NCI-H2196 treated with DMSO at 0.1 percent for 48 hours (cell line): ENCODE data around the gene MYO18A.
A peak's percentile ranks its signal among the peaks of the same experiment; 100 is the strongest.

Experiments used
- DNase-seq: peaks from one replicate; lab custom pipeline; 2025; ENCODE audit not compliant: unreplicated experiment; lab: John Stamatoyannopoulos, UW

Gene MYO18A

DNA sequence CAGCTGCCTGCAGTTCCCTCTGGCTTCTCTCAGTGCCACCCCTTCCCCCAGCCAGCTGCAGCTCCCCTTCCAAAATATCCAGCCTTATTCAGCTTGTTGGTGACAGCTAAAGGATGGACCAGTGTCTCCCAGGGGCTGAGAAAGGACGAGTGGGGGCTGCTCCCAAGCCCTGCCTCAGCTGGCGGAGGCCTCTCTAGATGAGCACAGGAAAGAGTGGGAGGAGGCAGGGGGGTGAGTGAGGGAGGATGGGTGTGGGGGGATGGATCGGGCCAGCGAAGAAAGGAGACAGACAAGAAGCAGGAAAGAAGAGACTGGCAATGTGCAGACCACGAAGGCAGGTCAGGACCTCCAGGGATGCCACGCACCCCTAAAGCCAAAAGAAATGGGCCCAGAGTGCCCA, 119.7 kb downstream of the MYO18A start:
- no peak for DNase-seq

DNA sequence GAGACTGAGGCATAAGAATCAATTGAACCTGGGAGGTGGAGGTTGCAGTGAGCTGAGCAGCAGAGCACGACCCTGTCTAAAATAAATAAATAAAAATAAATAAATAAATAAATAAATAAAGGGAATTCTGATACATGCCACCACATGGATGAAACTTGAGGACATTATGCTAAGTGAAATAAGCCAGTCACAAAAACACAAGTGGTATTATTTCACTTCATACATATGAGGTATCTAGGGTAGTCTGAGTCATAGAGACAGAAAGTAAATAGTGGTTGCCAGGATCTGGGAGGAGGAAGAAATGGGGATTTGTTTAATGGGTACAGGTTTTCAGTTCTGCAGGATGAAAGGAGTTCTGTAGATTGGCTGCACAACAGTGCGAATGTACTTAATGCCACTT, 120.9 kb downstream of the MYO18A start:
- DNase-seq: no peak

- DNase-seq: no peak
Measured at GRCh38 chr17:29058391-29058790, 121.8 kb downstream of the MYO18A start.

DNA sequence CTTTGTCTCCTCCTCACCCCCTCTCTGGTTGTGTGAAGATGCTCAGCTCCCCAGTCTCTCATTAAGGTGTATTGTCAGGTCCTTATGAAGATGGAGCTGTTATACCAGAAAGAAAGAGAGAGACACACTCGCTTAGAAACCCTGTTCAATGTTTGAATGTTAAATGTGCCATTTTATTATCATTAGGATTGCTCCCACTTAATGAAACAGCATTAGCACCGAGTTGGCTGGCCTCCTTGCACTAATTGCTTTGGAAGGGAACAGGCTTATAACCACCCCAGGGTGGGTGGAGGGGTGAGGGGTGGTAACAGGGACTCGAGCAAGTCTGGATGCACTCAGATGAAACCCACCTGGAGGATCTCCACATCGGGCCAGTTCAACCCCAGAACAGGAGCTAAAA, 122.8 kb downstream of the MYO18A start:
- DNase-seq: no peak

GRCh38 chr17:29054835-29055234, 125.4 kb downstream of the MYO18A start:
- no peak for DNase-seq

DNA sequence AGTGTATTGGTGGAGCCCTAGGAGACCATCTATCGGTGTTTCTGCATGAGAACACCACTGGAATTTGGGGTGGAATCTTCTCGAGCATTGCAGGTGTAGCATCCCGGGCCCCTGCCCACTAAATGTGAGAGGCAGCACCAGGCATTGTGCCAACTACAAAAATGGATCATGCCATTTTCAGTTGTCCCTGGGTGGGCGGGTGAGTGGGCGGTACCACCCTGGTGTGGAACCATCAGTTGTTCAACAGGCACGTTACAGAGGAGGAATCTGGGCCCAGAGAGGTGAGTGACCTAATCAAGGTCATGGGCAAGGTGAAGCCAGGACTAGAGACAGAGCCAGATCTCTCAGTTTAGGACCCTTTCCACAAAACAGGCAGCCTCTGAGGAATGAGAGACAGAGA, 128.5 kb downstream of the MYO18A start:
- no peak for DNase-seq

GRCh38 chr17:29051194-29051593, 129.0 kb downstream of the MYO18A start:
- DNase-seq: no peak

GRCh38 chr17:29050176-29050575, 130.0 kb downstream of the MYO18A start:
- no peak for DNase-seq

DNA sequence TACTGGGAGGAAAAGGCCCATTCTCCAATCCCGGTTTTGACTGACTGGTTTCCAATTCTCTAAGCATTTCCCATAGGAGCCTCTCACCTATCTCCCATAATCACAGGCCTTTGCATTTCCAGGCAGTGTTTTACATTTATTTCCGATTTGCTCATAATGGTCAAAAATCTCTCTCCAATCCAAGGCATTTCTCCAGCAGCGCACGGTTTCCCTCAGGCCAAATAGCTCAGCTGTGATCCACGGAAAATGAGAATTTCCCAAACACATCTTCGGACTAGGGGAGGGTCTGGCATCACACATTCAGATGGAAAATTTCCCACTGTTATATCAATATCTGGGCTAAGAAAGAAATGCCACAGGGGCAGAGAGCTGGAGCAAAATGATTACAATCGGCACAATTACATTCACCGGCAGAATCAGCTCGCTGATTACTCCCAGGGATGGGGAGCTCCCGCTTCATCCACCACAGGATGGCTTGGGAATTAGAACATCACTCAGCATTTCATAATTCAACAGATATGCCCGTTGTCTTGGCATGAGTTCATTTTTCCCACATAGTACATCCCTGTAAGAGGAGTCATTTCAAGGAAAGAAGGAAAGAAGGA, 130.6 kb downstream of the MYO18A start:
- DNase-seq: no peak

- no peak for DNase-seq
Measured at GRCh38 chr17:29048440-29049368, 131.5 kb downstream of the MYO18A start.

- DNase-seq: no peak
Measured at GRCh38 chr17:29046473-29046839, 133.7 kb downstream of the MYO18A start.

- no peak for DNase-seq
Measured at GRCh38 chr17:29045734-29046472, 134.3 kb downstream of the MYO18A start.

- no peak for DNase-seq
Measured at GRCh38 chr17:29045026-29045425, 135.2 kb downstream of the MYO18A start.

DNA sequence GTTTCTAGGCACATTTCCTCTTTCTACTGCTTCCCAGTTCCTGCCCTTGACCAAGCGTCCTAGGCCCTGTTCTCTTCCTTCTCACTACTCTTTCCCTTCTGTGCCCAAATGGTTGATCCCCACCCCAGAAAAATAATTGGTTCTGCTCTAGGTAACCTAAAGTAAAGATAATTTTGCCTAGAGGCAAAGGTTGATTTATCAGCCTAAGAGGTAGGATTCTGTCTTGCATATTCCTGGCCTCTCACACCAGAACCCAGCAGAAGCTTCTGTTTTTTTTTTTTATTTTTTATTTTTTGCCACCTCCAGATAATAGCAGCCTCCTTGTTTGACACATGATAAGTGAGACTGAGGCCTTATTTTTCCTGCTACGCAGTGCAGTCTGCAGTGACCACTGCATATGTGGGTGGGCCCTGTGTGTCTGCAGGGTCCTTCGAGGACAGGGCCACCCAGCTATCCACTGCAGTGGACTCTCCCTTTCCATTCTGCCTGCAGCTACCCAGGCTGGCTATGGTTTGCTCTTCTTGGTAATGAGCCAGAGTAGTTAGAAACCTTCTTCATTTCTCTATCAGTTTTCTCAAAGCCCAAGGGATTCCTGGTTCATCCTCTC, 136.6 kb downstream of the MYO18A start:
- DNase-seq: no peak

DNA sequence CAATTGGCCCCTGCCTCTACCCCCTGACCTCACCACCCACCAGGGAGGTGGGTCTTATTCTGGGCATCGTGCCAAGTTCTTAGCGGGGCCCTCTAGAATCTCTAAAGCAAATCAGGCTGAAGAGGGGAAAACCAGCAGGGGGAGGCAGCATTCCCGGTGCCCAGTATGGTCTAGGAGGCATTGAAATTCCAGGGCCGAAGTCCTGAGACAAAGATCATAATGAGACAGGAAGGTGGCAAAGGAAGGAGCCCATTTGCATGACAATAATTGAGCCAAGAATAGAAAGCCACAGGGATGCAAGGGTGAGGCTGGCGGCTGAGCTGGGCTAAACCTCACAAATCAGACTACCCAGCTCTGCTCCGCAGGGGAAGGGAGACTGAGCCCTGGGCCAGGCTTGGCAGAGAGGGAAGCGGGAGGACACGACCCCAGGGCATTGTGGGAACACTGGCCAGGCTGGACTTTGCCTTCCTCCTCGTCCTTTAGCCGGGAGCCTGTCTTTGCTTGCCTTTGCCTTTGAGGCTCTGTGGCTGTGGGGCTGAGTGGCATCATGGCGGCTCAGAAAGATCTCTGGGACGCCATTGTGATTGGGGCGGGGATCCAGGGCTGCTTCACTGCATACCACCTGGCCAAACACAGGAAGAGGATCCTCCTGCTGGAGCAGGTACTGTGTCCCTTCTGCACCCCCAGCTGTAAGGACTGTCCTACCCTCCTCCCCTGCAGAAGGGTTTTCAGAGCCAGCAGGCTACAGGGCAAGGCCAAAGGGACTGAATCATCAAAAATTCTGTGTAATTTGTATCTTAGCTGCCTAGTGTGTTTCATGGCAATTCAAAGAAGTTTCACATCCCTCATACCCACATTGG, 137.3 kb downstream of the MYO18A start, which contains the start of gene PIPOX:
TSS of gene PIPOX (plus strand) at position 463 of the 860 bp plus-strand sequence. CDS start at position 548, 85 bp downstream.
- DNase-seq: peak; percentile 19

GRCh38 chr17:29042026-29042678, 138.0 kb downstream of the MYO18A start:
- no peak for DNase-seq

DNA sequence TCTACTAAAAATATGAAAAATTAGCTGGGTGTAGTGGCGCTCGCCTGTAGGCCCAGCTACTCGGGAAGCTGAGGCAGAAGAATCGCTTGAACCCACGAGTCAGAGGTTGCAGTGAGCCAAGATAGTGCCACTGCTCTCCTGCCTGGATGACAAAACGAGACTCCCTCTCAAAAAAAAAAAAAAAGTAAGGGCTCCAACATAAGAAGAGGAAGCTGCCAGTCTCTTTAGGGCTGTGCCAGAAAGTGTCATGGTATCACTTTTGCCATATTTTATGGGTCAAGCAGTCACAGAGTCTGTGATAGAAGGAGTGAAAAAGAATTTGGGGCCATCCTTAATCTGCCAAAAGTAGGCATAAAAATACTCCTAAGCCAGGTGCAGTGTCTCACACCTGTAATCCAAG, 138.6 kb downstream of the MYO18A start:
- DNase-seq: no peak

- no peak for DNase-seq
Measured at GRCh38 chr17:29041091-29041490, 139.1 kb downstream of the MYO18A start.

GRCh38 chr17:29039764-29040598, 140.2 kb downstream of the MYO18A start:
- no peak for DNase-seq
